Measurements from ENCODE around the gene ZNF19.

Gene ZNF19

DNA sequence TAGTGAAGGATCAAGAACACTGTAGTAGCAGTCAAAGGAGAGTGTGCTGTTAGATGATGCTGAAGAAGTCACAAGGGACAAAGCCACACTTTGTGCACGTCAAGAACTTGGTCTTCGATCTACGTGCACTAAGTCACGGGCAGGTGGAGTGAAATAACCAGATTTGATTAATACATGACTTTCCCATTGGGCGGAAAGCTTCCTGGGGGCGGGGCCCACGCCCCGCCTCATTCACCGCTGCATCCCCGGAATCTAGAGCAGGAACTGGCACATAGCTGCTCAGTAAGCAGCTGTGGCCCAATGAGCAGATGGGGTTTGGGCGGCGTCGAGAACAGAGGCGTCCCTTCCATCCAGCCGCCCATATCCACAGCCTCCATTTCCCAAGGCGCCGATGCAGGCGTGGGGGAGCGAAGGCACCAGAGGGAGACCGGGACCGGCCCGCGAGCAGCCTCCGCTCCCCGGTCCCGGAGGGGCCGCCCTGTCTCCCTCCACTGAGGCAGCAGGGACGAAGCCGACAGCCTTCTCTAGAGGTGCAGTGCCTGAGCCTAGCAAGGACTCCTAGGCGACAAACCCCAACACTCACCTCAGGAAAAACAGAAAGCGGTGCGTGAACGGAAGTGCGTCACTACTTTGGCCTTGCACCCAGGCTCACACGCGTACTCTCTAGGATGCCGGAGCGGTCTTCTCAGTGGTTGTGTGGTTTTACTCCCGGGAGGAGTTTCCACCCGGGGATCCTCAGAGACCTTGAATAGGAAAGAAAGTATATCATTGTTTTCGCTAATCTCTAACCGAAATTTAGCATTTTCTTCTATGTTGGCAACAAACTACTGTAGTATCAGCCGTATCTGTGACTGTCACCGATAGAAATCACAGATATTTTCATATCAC is 4.9 kb downstream of the ZNF19 start:
- DNase-seq, result peak; percentile 77 to 78

DNA sequence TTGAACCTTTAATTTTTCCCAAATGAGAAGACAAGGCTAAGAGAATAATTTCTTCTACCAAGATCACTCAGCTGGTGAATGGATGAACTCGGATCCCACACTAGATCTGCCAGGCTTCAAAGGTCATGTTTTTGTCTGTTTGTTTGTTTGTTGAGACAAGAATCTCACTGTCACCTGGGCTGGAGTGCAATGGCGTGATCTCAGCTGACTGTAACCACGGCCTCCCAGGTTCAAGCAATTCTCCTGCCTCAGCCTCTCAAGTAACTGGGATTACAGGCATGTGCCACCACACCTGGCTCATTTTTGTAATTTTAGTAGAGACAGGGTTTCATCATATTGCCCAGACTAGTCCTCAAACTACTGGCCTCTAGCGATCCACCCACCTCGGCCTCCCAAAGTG is 6.6 kb downstream of the ZNF19 start:
- DNase-seq, result no peak

- no peak for DNase-seq
These were observed 8.2 kb downstream of the ZNF19 start for GRCh38 chr16:71480956-71481355.

DNA sequence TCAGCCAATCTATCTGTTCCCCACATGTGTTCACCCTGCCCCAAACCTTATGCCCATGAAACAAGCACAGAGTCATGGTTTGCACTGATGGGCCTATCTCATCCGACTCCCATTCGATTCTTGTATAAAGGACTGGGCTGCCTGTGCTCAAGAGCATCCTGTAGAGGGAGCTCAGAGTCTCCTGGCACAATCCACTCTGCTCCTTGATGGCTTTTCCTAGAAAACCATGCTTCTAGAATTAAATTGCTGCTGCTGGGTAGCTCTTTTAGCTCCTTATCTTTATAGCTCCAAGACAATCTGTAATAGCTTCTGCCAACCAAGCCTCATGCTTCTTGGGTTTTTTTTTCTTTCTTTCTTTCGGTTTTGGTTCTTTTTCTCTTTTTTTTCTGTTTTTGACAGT is 9.7 kb downstream of the ZNF19 start:
- DNase-seq, result no peak

DNA sequence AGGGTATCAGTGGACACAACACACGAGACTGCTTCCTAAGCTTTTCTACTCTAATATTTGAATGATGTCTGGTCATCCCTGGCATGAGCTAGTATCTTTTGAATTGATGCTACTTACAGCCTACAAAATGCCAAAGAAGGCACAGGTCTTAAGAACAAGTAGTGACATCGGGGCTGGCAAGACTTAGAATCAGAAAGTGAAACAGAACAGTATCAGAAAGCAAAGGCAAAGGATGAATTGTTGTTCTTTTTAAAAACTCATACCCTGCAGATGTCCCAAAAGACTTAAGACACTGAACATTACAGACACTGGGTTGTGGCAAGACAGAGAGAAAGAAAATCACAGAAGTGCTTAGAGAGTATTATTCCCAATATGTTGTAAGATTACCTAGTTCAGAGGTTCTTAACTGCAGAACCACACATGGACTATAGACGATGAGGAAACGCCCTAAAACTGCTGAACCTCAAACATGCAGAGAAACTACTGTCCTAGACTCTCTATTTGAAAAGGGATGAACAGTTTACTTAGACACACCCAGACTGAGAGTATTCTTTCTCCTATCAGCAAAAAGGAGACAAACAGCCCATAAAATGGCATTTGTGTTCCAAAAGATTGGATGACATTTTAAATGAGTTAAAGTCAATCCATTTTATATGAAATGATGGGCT is 12.5 kb downstream of the ZNF19 start:
- DNase-seq, result no peak

DNA sequence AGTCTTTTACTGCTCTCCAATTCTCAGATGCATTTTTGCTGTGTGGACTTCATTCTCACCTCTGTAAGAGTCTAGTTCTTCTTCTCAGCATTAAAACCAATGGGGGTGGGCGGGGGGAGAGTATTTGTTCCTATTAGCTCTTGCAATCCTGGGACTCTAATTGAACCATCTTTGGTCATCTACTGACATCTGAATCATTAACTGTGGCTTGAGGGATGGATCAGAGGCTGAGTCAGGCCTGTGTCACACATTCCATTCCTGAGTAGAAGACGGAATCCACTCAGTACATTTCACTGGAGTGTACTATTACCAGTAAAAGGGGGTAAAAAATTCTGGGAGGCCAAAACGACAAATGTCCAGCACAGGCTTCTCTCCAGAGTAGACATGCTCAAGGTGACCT is 14.3 kb downstream of the ZNF19 start:
- DNase-seq, result no peak

DNA sequence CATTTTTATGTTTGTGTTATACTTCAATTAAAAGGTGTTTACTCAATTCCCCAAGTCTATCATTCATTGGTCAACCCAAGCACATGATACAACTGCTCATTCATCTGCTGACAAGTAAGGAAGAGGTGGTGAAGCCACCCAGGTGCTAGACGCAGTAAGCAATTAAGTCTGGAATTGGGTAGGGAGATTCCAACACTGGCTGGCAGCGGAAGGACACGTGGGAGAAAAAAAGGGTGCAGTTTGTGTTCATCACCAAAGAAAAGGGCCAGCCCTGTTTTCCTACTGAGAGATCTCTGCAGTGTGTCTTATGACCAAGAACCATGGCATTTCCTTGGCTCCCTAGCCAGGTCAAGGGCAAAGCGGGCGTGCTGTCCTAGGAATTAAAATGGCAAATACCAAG is 15.2 kb downstream of the ZNF19 start:
- DNase-seq, result no peak

GRCh38 chr16:71472931-71473330 is 16.2 kb downstream of the ZNF19 start:
- DNase-seq, result no peak

DNA sequence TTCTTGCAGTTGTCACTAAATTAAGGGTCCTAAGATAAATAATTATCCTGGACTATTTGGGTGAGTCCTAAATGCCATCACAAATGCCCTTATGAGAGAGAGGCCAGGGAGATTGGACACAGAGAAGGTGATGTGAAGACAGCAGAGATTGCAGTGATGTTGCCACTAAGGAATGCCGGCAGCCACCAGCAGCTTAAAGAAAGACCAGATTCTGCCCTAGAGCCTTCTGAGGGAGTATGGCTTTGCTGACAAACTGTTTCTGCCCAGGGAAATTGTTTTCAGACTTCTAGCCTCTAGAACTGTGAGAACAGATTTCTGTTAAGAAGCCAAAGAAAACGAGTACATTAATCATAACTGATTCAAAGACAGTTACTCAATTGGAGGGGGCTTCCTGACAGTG is 17.1 kb downstream of the ZNF19 start:
- DNase-seq, result no peak

DNA sequence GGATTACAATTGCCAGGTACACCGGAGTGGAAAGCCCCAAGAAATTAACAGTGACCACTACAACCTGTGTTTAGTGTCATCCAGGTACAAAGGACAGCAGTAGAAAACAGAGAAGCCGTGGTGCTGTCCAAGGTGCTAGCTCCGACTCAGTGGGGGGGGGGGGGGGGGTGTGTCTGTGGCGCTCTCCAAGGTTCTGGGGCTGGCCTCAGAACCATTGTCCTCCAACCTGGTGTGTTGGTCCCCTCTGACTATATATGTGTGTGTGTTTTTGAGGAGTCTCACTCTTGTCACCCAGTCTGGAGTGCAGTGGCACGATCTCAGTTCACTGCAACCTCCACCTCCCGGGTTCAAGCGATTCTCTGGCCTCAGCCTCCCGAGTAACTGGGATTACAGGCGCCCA is 21.3 kb downstream of the ZNF19 start:
- peak; percentile 34 to 44 for DNase-seq

DNA sequence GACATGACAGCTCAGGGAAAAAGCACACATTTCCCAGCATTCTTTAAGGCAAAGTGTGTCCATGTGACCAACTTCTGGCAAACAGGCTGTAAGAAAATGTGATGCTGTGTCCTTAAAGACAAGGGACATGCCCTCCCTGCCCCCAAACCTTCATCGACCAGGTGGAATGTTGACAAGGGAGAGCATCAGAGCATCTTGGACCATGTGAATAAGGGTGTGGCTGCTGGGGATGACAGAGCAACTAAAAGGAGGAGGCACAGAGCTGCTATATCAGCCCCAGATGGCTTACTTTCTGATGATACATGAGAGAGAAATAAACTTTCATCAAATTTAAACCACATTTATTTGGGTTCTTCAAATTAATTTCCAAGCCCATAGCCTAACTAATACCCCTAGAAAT is 24.9 kb downstream of the ZNF19 start:
- DNase-seq, result no peak

DNA sequence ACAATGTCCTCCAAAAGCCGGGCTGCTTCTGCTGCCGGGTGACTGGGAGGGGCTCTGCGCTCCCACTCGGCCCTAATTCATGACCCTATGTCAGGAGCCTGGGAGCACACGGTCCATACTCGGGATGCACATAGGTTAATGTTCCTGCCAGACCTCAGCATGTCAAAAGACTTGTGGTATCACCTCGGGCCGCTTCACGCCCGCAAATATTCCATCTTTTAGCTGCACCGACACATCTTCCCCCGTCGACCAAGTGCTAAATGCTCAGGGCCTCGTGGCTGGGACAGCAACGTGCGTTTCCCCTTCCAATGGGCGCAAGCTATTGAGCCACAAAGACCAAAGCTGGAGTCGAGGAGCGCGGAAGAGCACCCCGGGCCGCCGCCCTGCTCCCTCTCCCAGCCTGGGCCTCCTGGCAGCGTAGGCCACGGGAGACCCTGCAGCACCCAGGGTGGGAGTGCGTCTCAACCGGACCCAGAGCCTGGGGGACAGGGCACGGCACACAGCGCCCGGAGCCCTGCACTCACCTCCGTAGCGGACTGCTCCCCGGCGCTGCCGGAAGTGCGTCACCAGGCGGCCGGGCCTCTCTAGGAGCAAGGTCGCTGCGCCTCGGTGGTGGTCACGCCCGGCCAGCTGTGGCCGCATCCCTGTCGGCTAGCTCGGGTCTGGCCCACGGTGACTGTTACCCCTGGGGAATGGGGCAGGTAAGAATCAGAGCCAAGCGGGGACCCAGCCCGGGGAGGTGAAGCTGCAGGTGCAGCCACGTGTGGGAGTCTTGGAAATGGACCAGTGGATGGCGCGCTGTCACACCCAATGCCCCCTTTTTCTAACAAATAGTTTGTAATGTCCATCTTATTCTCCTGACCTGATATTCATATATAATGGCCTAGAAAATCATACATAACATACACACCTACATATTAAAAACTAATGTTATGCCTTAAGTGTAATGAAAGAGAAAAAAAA is 27.2 kb downstream of the ZNF19 start, which contains the start of gene ZNF23:
Gene ZNF23 (minus strand): TSS at position 562 of the 963 bp plus-strand sequence. CDS start 5,451 bp downstream, outside the sequence.
- DNase-seq, result peak; percentile 80 to 82

- DNase-seq, result no peak
These were observed 28.2 kb downstream of the ZNF19 start for GRCh38 chr16:71460941-71461340.

DNA sequence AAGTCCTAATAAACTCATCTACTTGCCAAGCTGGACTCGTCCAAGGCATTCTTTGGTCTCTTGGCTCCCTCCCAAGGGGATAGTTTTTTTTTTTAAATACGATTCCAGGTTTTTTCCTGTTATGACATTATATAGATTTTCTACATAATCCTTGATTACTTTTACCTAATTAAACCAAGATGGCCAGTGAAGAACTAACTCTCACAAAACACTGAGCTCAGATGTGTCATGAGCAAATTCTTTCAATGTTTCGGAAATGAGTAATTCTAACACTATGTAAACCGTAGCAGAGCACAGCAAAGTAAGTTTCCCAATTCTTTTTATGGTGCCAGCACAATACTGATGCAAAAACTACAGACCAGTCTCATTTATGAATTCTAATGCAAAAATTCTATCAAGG is 28.9 kb downstream of the ZNF19 start:
- DNase-seq, result no peak

DNA sequence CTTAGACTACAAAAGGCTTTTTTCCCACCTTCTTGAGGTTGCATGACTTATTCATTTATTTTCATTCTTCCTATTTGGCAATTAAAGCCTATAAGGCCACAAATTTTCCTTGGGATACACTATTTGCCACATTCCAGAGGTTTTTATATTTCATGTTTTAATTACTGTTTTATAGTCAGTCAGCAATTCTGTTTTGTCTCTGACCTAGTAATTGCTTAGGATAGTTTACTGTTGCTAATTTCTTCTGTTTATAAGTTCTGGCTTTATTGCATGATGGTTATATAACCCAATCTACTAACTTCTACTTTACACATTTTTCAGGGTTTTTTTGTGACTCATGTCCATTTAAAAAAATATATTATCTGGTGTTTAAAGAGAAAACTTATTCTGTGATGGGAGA is 29.6 kb downstream of the ZNF19 start:
- no peak for DNase-seq

DNA sequence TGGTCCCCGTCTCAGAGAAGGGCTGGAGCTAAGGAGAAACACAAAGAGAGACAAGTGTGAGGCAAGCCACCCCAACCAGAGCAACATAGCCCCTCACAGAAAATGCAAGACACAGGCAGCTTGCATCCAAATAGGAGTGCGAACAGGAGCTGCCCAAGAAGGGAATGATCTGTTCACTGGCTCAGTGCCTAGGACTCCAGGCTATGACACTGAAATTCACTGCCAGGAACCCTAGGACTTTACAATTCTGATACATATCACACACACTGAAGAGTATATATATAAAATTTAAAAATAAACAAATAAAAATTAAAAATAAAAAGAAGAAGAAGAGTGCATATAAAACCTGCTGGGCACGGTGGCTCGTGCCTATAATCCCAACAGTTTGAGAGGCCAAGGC is 32.3 kb downstream of the ZNF19 start:
- DNase-seq, result no peak

- DNase-seq, result no peak
These were observed 36.1 kb downstream of the ZNF19 start for GRCh38 chr16:71453036-71453435.

DNA sequence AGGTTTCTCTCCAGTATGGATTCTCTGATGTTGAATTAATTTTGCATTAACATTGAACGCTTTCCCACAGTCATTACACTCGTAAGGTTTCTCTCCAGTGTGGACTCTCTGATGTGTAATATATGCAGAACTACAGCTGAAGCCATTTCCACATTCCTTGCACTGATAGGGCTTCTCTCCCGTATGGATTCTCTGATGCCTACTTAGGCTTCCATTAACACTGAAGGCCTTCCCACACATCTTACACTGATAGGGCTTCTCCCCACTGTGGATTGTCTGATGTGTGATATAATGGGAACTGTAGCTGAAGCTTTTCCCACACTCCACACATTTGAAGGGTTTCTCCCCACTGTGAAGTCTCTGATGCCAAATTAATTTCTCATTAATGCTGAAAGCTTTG is 40.1 kb downstream of the ZNF19 start:
- DNase-seq, result no peak

DNA sequence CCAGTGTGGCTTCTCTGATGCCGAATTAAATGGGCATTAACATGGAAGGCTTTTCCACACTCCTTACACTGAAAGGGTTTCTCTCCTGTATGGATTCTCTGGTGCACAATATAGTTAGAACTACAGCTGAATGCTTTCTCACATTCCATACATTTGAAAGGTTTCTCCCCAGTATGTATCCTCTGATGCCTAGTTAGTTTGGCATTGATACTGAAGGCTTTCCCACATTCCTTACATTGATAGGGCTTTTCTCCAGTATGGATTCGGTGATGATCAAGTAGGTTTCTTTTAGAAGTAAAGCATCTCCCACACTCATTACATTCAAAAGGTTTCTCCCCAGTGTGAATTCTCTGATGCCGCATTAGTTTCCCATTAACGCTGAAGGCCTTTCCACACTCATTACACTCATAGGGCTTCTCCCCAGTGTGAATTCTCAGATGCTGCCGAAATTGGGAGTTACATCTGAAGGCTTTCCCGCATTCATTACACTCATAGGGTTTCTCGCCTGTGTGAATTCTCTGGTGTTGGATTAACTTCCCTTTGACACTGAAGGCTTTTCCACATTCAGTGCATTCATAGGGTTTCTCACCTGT is 40.8 kb downstream of the ZNF19 start:
- no peak for DNase-seq

DNA sequence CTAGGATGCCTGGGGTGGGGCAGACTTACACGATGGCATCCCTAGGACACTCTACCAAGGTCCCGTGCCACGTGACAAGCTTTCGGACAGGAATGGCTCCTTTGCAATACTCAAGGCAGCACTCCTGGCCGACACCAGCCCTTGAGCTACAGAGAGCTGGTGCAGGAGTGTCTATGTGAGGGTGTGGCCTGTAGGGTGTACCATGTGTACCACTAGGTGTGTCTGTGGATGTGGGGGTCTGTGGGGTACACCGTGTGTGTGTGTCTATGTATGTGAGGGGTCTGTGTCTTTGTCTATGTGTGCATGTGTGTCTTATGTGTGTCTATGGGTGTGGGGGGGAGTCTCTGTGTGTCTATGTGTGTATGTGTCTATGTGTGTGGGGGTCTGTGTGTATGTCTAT is 45.4 kb downstream of the ZNF19 start:
- DNase-seq, result no peak

DNA sequence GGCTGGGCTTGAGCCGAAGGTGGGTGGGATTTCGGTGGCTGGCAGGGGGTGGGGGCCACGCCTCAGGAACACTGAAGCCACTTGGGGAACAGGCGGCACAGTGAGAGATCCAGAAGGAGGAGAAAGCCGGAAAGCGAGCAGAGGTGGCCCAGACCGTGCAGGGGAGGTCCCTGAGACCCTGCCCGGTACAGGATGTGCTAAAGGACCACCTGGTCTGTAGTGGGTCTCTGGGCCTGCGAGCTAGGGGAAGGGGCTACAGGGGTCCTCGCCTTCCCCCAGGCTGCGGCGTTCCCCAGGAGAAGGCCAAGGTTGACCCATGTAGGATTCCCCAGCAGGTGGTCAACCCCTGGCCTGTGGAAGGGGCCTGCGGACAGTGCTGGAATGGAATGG is 47.1 kb downstream of the ZNF19 start, which contains the start of gene TLE7:
Gene TLE7 (minus strand): TSS at position 4 of the 390 bp plus-strand sequence. CDS start 8,730 bp downstream, outside the sequence.
- no peak for DNase-seq

DNA sequence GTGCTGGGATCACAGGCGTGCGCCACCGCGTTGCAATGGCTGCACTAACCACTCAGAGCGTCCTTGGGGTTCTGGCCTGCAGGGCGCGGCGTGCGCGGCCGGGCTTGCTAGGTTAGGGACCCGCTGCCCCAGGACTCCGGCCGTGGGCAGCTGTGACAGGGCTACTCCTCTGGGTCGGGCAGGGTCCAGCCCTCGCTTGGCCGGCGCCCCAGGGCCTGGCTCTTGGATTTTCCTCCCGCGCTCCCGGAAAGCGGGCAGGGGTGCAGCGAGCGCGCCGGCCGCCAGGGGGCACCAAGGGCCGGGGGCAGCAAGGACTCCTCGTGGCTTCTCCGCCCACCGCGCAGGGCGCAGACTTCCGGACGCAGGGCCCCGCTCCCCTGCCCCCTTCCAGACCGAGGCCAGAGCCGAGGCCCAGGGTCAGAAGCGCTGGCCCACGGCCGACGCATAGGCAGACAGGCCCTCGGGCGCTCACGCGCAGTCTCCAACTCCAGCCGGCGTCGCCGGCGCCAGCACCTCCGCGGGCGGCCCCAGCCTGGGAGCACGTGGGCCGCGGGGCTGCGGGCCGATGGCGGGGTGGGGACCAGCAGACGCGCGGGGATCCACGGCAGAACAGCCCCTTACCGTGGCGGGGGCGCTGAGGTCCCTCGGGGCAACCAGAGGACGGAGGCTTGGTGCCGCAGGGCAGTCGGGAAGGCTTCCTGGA is 47.6 kb downstream of the ZNF19 start:
- DNase-seq, result peak; percentile 40 to 53
